Astrocyte (in vitro differentiated cells and primary cell): ENCODE results near the gene PRDX3. TPM values are rescaled to one million over a fixed set of nuclear protein-coding genes. Genes with fewer than 3 reads are reported as not detected.
A peak's percentile ranks its signal among the peaks of the same experiment; 100 is the strongest.

ENCODE experiments used
- DNase-seq: peaks from one replicate; pipeline ENCODE4 v3.0.0-alpha.2; 2010; ENCODE audit warnings: low read depth
- FAIRE-seq: peaks from 2 replicates; lab custom pipeline; 2011; peaks lifted over from hg19 to GRCh38; lab: Jason Lieb, UNC
- H2AFZ ChIP-seq: 2 replicates; pipeline ENCODE4 v1.6.0; 2012; ENCODE audit warnings: low read depth, low read length, inconsistent platforms
- H3K27ac ChIP-seq: 2 replicates; pipeline ENCODE4 v1.5.1; 2011; ENCODE audit warnings: low read depth, low read length, inconsistent platforms
- H3K27me3 ChIP-seq: 2 replicates; pipeline ENCODE4 v1.6.0; 2011; ENCODE audit warnings: low read length, inconsistent platforms; ENCODE audit not compliant: insufficient read depth
- H3K36me3 ChIP-seq: 2 replicates; pipeline ENCODE4 v1.5.1; 2011; ENCODE audit warnings: low read length, inconsistent platforms; ENCODE audit not compliant: insufficient read depth
- H3K4me1 ChIP-seq: 2 replicates; pipeline ENCODE4 v1.5.1; 2011; ENCODE audit warnings: low read length, inconsistent platforms; ENCODE audit not compliant: insufficient read depth
- H3K4me2 ChIP-seq: 2 replicates; pipeline ENCODE4 v1.6.0; 2012; ENCODE audit warnings: low read length, inconsistent platforms
- H3K4me3 ChIP-seq: 2 replicates; pipeline ENCODE4 v1.5.1; 2011; ENCODE audit warnings: low read depth, mild to moderate bottlenecking, low read length, inconsistent platforms; ENCODE audit not compliant: insufficient read depth
- H3K79me2 ChIP-seq: 2 replicates; pipeline ENCODE4 v1.6.0; 2012; ENCODE audit warnings: mild to moderate bottlenecking, low read length, inconsistent platforms; ENCODE audit not compliant: insufficient read depth
- H3K9ac ChIP-seq: 2 replicates; pipeline ENCODE4 v1.6.0; 2012; ENCODE audit warnings: mild to moderate bottlenecking, low read length, inconsistent platforms
- H3K9me3 ChIP-seq: 2 replicates; pipeline ENCODE4 v1.5.1; 2012; ENCODE audit warnings: low read depth, mild to moderate bottlenecking, low read length, inconsistent platforms; ENCODE audit not compliant: insufficient read depth
- H4K20me1 ChIP-seq: 2 replicates; pipeline ENCODE4 v1.6.0; 2012; ENCODE audit warnings: low read length, inconsistent platforms; ENCODE audit not compliant: insufficient read depth
- H3K27ac Mint-ChIP-seq: one replicate; pipeline ENCODE4 v1.8.0; 2021; ENCODE audit warnings: mild to moderate bottlenecking, mixed read lengths; ENCODE audit not compliant: unreplicated experiment
- H3K27me3 Mint-ChIP-seq: one replicate; pipeline ENCODE4 v1.8.0; 2021; ENCODE audit warnings: low read depth, mixed read lengths; ENCODE audit not compliant: unreplicated experiment
- H3K36me3 Mint-ChIP-seq: one replicate; pipeline ENCODE4 v1.8.0; 2021; ENCODE audit warnings: low read depth, mixed read lengths; ENCODE audit not compliant: unreplicated experiment
- H3K4me1 Mint-ChIP-seq: one replicate; pipeline ENCODE4 v1.8.0; 2021; ENCODE audit warnings: low read depth, mixed read lengths; ENCODE audit not compliant: unreplicated experiment
- H3K4me3 Mint-ChIP-seq: one replicate; pipeline ENCODE4 v1.8.0; 2021; ENCODE audit warnings: mild to moderate bottlenecking, moderate library complexity, mixed read lengths; ENCODE audit not compliant: unreplicated experiment
- H3K9me3 Mint-ChIP-seq: one replicate; pipeline ENCODE4 v1.8.0; 2021; ENCODE audit warnings: mild to moderate bottlenecking, mixed read lengths; ENCODE audit not compliant: unreplicated experiment
- CTCF ChIP-seq: IDR thresholded peaks from 2 replicates; pipeline ENCODE4 v1.5.1; 2011; ENCODE audit warnings: low read depth, mild to moderate bottlenecking, inconsistent platforms, low read length, moderate library complexity; ENCODE audit not compliant: insufficient read depth
- EZH2 ChIP-seq: IDR thresholded peaks from 2 replicates; pipeline ENCODE4 v1.6.1; 2012; ENCODE audit warnings: mild to moderate bottlenecking, low read length, inconsistent platforms; ENCODE audit not compliant: insufficient read depth
- total RNA-seq: library from RNA; stranded (reverse); gene quantifications from 2 replicates; pipeline ENCODE4 v1.2.1, GENCODE V29; 2021

The PRDX3 gene
- total RNA-seq, 1 donor from 2014 or later: 127 TPM

GRCh38 chr10:119206603-119207365, 28.2 kb upstream of the PRDX3 start:
- H3K27me3 Mint-ChIP-seq: no peaks in the 10 kb centered on the region
- H3K9me3 Mint-ChIP-seq: no peaks in the 10 kb centered on the region
- Histone ChIP-seq H3K4me3 (peak overlapping the region; percentile 57), H3K4me1 (peaks cover 46% of the 10 kb centered on the region), H3K27me3 (no peaks in the 10 kb centered on the region), H3K27ac (peak overlapping the region; percentile 76), H3K79me2 (peaks cover 32% of the 10 kb centered on the region), H3K9ac (peak overlapping the region; percentile 84), H3K9me3 (no peaks in the 10 kb centered on the region), H3K36me3 (no peaks in the 10 kb centered on the region), H2AFZ (peak overlapping the region; percentile 70), H3K4me2 (peak overlapping the region; percentile 84), H4K20me1 (no peaks in the 10 kb centered on the region)
- TF ChIP-seq CTCF: peak; percentile 52
- TF ChIP-seq EZH2: no peak
- peak overlapping the region; percentile 87 for H3K4me3 Mint-ChIP-seq
- H3K27ac Mint-ChIP-seq: peak overlapping the region; percentile 99
- peaks cover 36% of the 10 kb centered on the region for H3K4me1 Mint-ChIP-seq
- H3K36me3 Mint-ChIP-seq: no peaks in the 10 kb centered on the region
- FAIRE-seq (no peak), DNase-seq (peak; percentile 41)

GRCh38 chr10:119205894-119206602, 27.4 kb upstream of the PRDX3 start:
- FAIRE-seq (no peak), DNase-seq (no peak)
- Histone ChIP-seq H3K9me3 (no peaks in the 10 kb centered on the region), H3K4me3 (peak overlapping the region; percentile 57), H3K9ac (peak overlapping the region; percentile 84), H3K79me2 (peaks cover 27% of the 10 kb centered on the region), H3K4me1 (peaks cover 39% of the 10 kb centered on the region), H2AFZ (peak overlapping the region; percentile 68), H3K36me3 (no peaks in the 10 kb centered on the region), H4K20me1 (no peaks in the 10 kb centered on the region), H3K27me3 (no peaks in the 10 kb centered on the region), H3K27ac (peak overlapping the region; percentile 76), H3K4me2 (peak overlapping the region; percentile 84)
- Mint-ChIP-seq H3K36me3 (no peaks in the 10 kb centered on the region), H3K4me3 (peak overlapping the region; percentile 87), H3K27ac (peak overlapping the region; percentile 99), H3K9me3 (no peaks in the 10 kb centered on the region), H3K4me1 (peaks cover 29% of the 10 kb centered on the region), H3K27me3 (no peaks in the 10 kb centered on the region)
- TF ChIP-seq CTCF: no peak
- TF ChIP-seq EZH2: no peak
